HepG2 (cell line): ENCODE measurements around the gene MAPK14. TPM values are rescaled to one million over a fixed set of nuclear protein-coding genes. Genes with fewer than 3 reads are reported as not detected.
A peak's percentile ranks its signal among the peaks of the same experiment; 100 is the strongest.

Experiments
- ARNT ChIP-seq: fragments of 450-650 bp; IDR thresholded peaks from 2 replicates; pipeline ENCODE4 v1.6.1; 2017
- ASH2L ChIP-seq: fragments of 300-600, 200-600 bp; sonication (generic); IDR thresholded peaks from 2 replicates; pipeline ENCODE4 v1.7.0; 2017; ENCODE audit warnings: low read depth, mild to moderate bottlenecking, moderate library complexity, mixed read lengths, low read length; ENCODE audit not compliant: insufficient read length
- DPF2 ChIP-seq: sonication (generic); formaldehyde crosslinking; IDR thresholded peaks from 2 replicates; pipeline ENCODE4 v1.4.0; 2020; ENCODE audit warnings: mild to moderate bottlenecking, low read depth, missing genetic modification reagents, borderline replicate concordance
- GABPA ChIP-seq, 2 experiments: IDR thresholded peaks; 2 replicates each; pipeline ENCODE4 v1.6.1; 2011 to 2016; ENCODE audit warnings: low read depth in 2 of 2, low read length in 1 of 2, missing biosample characterization in 1 of 2, missing genetic modification characterization in 1 of 2
- HNF4G ChIP-seq, 2 experiments: sonication (generic) in 1 of 2; formaldehyde crosslinking in 1 of 2; IDR thresholded peaks; 2 replicates each; pipeline versions ENCODE4 v1.4.0 to v1.6.1; 2011 to 2020; ENCODE audit warnings: borderline replicate concordance in 2 of 2, low read depth in 2 of 2, mild to moderate bottlenecking in 2 of 2, low read length in 1 of 2, missing genetic modification reagents in 1 of 2, moderate library complexity in 1 of 2
- JDP2 ChIP-seq: sonication (generic); formaldehyde crosslinking; IDR thresholded peaks from 2 replicates; pipeline ENCODE4 v1.8.1; 2022; ENCODE audit warnings: missing genetic modification reagents, borderline replicate concordance
- KDM1A ChIP-seq: IDR thresholded peaks from 2 replicates; pipeline ENCODE4 v1.6.1; 2016; ENCODE audit warnings: missing compliant biosample characterization
- PHF21A ChIP-seq: sonication (generic); formaldehyde crosslinking; IDR thresholded peaks from 2 replicates; pipeline ENCODE4 v1.5.0; 2020; ENCODE audit warnings: mild to moderate bottlenecking, missing genetic modification reagents
- RELA ChIP-seq: sonication (generic); formaldehyde crosslinking; IDR thresholded peaks from 2 replicates; pipeline ENCODE4 v1.4.0; 2020; ENCODE audit warnings: missing genetic modification reagents
- REXO4 ChIP-seq: sonication (generic); formaldehyde crosslinking; IDR thresholded peaks from 2 replicates; pipeline ENCODE4 v1.8.0; 2022; ENCODE audit warnings: missing genetic modification reagents, mild to moderate bottlenecking, borderline replicate concordance
- TARDBP ChIP-seq: sonication (generic); formaldehyde crosslinking; IDR thresholded peaks from 2 replicates; pipeline ENCODE4 v1.8.0; 2022; ENCODE audit warnings: mild to moderate bottlenecking, missing genetic modification reagents
- ZBTB7B ChIP-seq: sonication (generic); formaldehyde crosslinking; IDR thresholded peaks from 2 replicates; pipeline ENCODE4 v1.4.0; 2020; ENCODE audit warnings: missing genetic modification reagents
- ZNF138 ChIP-seq: sonication (generic); formaldehyde crosslinking; IDR thresholded peaks from 2 replicates; pipeline ENCODE4 v1.5.0; 2020; ENCODE audit warnings: mild to moderate bottlenecking, low read depth, missing genetic modification reagents
- ZNF329 ChIP-seq: sonication (generic); formaldehyde crosslinking; IDR thresholded peaks from 2 replicates; pipeline ENCODE4 v1.9.0; 2021; ENCODE audit warnings: low read depth, mild to moderate bottlenecking, missing genetic modification reagents
- ZNF337 ChIP-seq: sonication (generic); formaldehyde crosslinking; IDR thresholded peaks from 2 replicates; pipeline ENCODE4 v1.5.1; 2020; ENCODE audit warnings: missing genetic modification reagents, low read depth, mild to moderate bottlenecking, borderline replicate concordance
- ZNF446 ChIP-seq: sonication (generic); formaldehyde crosslinking; IDR thresholded peaks from 2 replicates; pipeline ENCODE4 v1.5.0; 2020; ENCODE audit warnings: mild to moderate bottlenecking, missing genetic modification reagents
- ZNF468 ChIP-seq: sonication (generic); formaldehyde crosslinking; IDR thresholded peaks from 2 replicates; pipeline ENCODE4 v1.8.0; 2022; ENCODE audit warnings: mild to moderate bottlenecking, moderate library complexity, missing genetic modification reagents
- ZNF501 ChIP-seq: sonication (generic); formaldehyde crosslinking; IDR thresholded peaks from 2 replicates; pipeline ENCODE4 v1.5.1; 2020; ENCODE audit warnings: mild to moderate bottlenecking, moderate library complexity, missing genetic modification reagents
- ZNF552 ChIP-seq: sonication (generic); formaldehyde crosslinking; IDR thresholded peaks from 2 replicates; pipeline ENCODE4 v1.9.0; 2022; ENCODE audit warnings: missing genetic modification reagents, mild to moderate bottlenecking, borderline replicate concordance
- polyA plus RNA-seq, 8 experiments: library from polyadenylated mRNA; depleted of rRNA in 3 of 8; stranded (reverse) in 7 of 8; unstranded in 1 of 8; fragments of >200 nt; fragmentation: Illumina TruSeq in 4 of 8; extraction: Trizol in 4 of 8; gene quantifications; 2 replicates each; pipeline versions ENCODE4 v1.2.1 to v1.2.3, GENCODE V29; 2011 to 2016; ENCODE audit warnings: low read depth in 4 of 8, missing spikeins in 1 of 8, mixed read lengths in 1 of 8; ENCODE audit not compliant: insufficient read depth in 1 of 8
- total RNA-seq, 5 experiments: library from RNA; depleted of rRNA; stranded (reverse); fragments of >200 nt; fragmentation: Illumina TruSeq; extraction: Trizol; gene quantifications; 2 replicates each; pipeline ENCODE4 v1.2.3, GENCODE V29; 2016; ENCODE audit warnings: low read depth in 1 of 5
- TF ChIP-seq, protein P1 (sequence below): sonication (generic); formaldehyde crosslinking; IDR thresholded peaks from 2 replicates; pipeline ENCODE4; 2020; ENCODE audit warnings: missing genetic modification reagents, mild to moderate bottlenecking, borderline replicate concordance
- TF ChIP-seq, protein P2 (sequence below): conservative IDR thresholded peaks from 2 replicates; pipeline ENCODE4 v1.6.1; 2018; ENCODE audit warnings: missing genetic modification reagents
- TF ChIP-seq, protein P3 (sequence below): sonication (generic); formaldehyde crosslinking; IDR thresholded peaks from 2 replicates; pipeline ENCODE4 v1.8.0; 2022; ENCODE audit warnings: missing genetic modification reagents, mild to moderate bottlenecking, borderline replicate concordance

MAPK14 gene
- total and polyA plus RNA-seq, 2 of the 13 experiments (the other 11 are each of a cell fraction or from before 2014, with no cell fraction given): 66.3 to 67.3 TPM

DNA sequence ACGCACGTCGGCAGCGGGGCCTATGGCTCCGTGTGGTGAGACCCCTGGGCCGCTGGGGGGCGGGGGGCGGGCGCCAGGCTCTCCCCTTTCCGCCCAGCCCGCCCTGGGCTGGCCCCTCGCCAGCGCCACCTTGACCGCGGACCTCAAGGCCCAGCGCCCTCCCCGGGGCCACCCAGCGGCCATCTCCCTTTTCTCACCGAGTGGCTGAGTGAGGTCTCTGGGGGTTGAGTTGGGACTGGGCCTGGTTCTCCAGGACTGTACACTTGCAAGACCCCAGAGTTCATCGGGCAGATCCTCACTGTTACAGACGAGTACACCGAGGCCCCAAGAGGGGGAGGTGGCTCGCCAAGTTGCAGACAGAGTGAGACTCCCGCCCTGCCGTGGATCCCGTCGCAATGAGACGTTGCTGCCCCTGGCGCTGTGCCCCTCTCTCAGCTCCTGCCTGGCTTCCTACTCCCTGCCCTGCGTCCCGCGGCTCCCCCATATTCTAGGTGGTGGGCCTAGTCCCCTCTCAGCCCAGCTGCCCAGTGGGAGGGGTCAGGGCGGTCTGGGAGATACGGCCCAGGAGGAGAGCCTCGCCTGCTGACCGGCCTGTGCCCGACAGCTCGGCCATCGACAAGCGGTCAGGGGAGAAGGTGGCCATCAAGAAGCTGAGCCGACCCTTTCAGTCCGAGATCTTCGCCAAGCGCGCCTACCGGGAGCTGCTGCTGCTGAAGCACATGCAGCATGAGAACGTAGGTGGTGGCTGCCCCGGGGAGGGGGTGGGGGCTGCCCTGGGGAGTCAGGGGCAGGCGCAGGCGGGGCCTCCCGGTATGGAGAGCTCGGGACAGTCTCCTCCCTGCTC is 103.3 kb downstream of the MAPK14 start (continued):
- TF ChIP-seq ZNF446 (CRISPR knock-in tag): peak; percentile 80; the same call in 1 of the 2 replicates
- TF ChIP-seq REXO4: peak; percentile 82; the same call in 1 of the 2 replicates
- TF ChIP-seq ZBTB7B (CRISPR knock-in tag): peak; percentile 90
- no peak for TF ChIP-seq ZNF337
- no peak; the same call in 1 of the 2 replicates for TF ChIP-seq ZNF552 (CRISPR knock-in tag)
- TF ChIP-seq RELA (CRISPR knock-in tag): no peak; the same call in 1 of the 2 replicates
- no peak for TF ChIP-seq KDM1A (CRISPR knock-in tag)
- no peak for TF ChIP-seq ARNT
- TF ChIP-seq ASH2L: no peak
- TF ChIP-seq, protein P1, sequence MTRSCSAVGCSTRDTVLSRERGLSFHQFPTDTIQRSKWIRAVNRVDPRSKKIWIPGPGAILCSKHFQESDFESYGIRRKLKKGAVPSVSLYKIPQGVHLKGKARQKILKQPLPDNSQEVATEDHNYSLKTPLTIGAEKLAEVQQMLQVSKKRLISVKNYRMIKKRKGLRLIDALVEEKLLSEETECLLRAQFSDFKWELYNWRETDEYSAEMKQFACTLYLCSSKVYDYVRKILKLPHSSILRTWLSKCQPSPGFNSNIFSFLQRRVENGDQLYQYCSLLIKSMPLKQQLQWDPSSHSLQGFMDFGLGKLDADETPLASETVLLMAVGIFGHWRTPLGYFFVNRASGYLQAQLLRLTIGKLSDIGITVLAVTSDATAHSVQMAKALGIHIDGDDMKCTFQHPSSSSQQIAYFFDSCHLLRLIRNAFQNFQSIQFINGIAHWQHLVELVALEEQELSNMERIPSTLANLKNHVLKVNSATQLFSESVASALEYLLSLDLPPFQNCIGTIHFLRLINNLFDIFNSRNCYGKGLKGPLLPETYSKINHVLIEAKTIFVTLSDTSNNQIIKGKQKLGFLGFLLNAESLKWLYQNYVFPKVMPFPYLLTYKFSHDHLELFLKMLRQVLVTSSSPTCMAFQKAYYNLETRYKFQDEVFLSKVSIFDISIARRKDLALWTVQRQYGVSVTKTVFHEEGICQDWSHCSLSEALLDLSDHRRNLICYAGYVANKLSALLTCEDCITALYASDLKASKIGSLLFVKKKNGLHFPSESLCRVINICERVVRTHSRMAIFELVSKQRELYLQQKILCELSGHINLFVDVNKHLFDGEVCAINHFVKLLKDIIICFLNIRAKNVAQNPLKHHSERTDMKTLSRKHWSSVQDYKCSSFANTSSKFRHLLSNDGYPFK: 0 out of 2 replicates have a peak, but pooled peaks have one; percentile 62
- peak; percentile 33; the same call in 1 of the 2 replicates for TF ChIP-seq DPF2 (CRISPR knock-in tag)
- TF ChIP-seq, protein P2, sequence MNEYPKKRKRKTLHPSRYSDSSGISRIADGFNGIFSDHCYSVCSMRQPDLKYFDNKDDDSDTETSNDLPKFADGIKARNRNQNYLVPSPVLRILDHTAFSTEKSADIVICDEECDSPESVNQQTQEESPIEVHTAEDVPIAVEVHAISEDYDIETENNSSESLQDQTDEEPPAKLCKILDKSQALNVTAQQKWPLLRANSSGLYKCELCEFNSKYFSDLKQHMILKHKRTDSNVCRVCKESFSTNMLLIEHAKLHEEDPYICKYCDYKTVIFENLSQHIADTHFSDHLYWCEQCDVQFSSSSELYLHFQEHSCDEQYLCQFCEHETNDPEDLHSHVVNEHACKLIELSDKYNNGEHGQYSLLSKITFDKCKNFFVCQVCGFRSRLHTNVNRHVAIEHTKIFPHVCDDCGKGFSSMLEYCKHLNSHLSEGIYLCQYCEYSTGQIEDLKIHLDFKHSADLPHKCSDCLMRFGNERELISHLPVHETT: no peak
- no peak for TF ChIP-seq PHF21A (CRISPR knock-in tag)
- TF ChIP-seq HNF4G (IDR thresholded peaks at IDR 0.05; ENCODE audit: borderline replicate concordance, low read depth, low read length): no peak
- 0 out of 2 replicates have a peak, but pooled peaks have one; percentile 16 for TF ChIP-seq HNF4G (CRISPR knock-in tag; IDR thresholded peaks at IDR 0.05; ENCODE audit: borderline replicate concordance, low read depth)
- TF ChIP-seq JDP2: no peak
- TF ChIP-seq TARDBP (CRISPR knock-in tag): peak; percentile 75
- TF ChIP-seq ZNF329 (CRISPR knock-in tag): no peak
- 0 out of 2 replicates have a peak, but pooled peaks have one; percentile 12 for TF ChIP-seq ZNF138
- TF ChIP-seq, protein P3, sequence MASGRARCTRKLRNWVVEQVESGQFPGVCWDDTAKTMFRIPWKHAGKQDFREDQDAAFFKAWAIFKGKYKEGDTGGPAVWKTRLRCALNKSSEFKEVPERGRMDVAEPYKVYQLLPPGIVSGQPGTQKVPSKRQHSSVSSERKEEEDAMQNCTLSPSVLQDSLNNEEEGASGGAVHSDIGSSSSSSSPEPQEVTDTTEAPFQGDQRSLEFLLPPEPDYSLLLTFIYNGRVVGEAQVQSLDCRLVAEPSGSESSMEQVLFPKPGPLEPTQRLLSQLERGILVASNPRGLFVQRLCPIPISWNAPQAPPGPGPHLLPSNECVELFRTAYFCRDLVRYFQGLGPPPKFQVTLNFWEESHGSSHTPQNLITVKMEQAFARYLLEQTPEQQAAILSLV (CRISPR knock-in tag): peak; percentile 86
- TF ChIP-seq GABPA (IDR thresholded peaks at IDR 0.05; ENCODE audit: low read depth, low read length): no peak
- TF ChIP-seq GABPA (CRISPR knock-in tag; IDR thresholded peaks at IDR 0.05; ENCODE audit: low read depth): no peak
- TF ChIP-seq ZNF501 (CRISPR knock-in tag): peak; percentile 86
- TF ChIP-seq ZNF468: peak; percentile 94
